IgD-negative memory B cell (primary cell): ENCODE measurements around the gene SEZ6L2. TPM values are rescaled to one million over a fixed set of nuclear protein-coding genes. Genes with fewer than 3 reads are reported as not detected.
"Not testable (repeated sequence)": the region's sequence is repeated elsewhere in the genome, so short reads cannot be mapped to it uniquely, and the experiment has no call there.

Experiments used
- H3K27ac Mint-ChIP-seq, 3 donors: one replicate each; pipeline ENCODE4 v1.8.0; 2020 to 2022; ENCODE audit warnings: mild to moderate bottlenecking in 3 of 3, mixed read lengths in 3 of 3, moderate library complexity in 1 of 3
- H3K27me3 Mint-ChIP-seq: one replicate; pipeline ENCODE4 v1.8.0; 2021; ENCODE audit warnings: mixed read lengths
- H3K36me3 Mint-ChIP-seq: one replicate; pipeline ENCODE4 v1.8.0; 2020; ENCODE audit warnings: mild to moderate bottlenecking, mixed read lengths
- H3K4me1 Mint-ChIP-seq, 3 donors: one replicate each; pipeline ENCODE4 v1.8.0; 2020 to 2022; ENCODE audit warnings: mixed read lengths in 3 of 3, mild to moderate bottlenecking in 1 of 3
- H3K4me3 Mint-ChIP-seq, 4 donors: one replicate each; pipeline ENCODE4 v1.8.0; 2020 to 2022; ENCODE audit warnings: mild to moderate bottlenecking in 4 of 4, mixed read lengths in 4 of 4, moderate library complexity in 3 of 4
- H3K9me3 Mint-ChIP-seq, 3 donors: one replicate each; pipeline ENCODE4 v1.8.0; 2020 to 2021; ENCODE audit warnings: mixed read lengths in 3 of 3, mild to moderate bottlenecking in 1 of 3
- polyA plus RNA-seq: library from polyadenylated mRNA; unstranded; fragments of 300-500 nt; fragmentation: Illumina TruSeq; gene quantifications from one replicate; pipeline ENCODE4 v1.2.3, GENCODE V29; 2021

The SEZ6L2 gene
- polyA plus RNA-seq, 1 donor from 2014 or later = not detected

GRCh38 chr16:29920288-29921033, 21.1 kb upstream of the SEZ6L2 start:
- H3K27ac Mint-ChIP-seq = peak overlapping the region in 1 of 3 donors; percentile 81
- peaks cover 16 to 17% (median 17%) of the 10 kb centered on the region in 3 donors for H3K4me1 Mint-ChIP-seq
- H3K4me3 Mint-ChIP-seq = peak overlapping the region in 1 of 4 donors; percentile 22

GRCh38 chr16:29916979-29917378, 17.6 kb upstream of the SEZ6L2 start:
- Mint-ChIP-seq H3K27ac (peak overlapping the region in 1 of 3 donors; percentile 27), H3K27me3 (no peaks in the 10 kb centered on the region), H3K4me1 (peaks cover 0 to 7% (median 4%) of the 10 kb centered on the region in 3 donors), H3K4me3 (no peak overlapping the region), H3K36me3 (peaks cover 4% of the 10 kb centered on the region), H3K9me3 (no peaks in the 10 kb centered on the region)

More at GRCh38 chr16:29920288-29921033, 21.1 kb upstream of the SEZ6L2 start:
- H3K9me3 Mint-ChIP-seq = no peaks in the 10 kb centered on the region
- H3K27me3 Mint-ChIP-seq = no peaks in the 10 kb centered on the region
- no peaks in the 10 kb centered on the region for H3K36me3 Mint-ChIP-seq

- no peaks in the 10 kb centered on the region for H3K9me3 Mint-ChIP-seq
- H3K4me1 Mint-ChIP-seq = peaks cover 0 to 7% (median 1%) of the 10 kb centered on the region in 3 donors
- H3K27me3 Mint-ChIP-seq = no peaks in the 10 kb centered on the region
- H3K27ac Mint-ChIP-seq = no peak overlapping the region
- H3K36me3 Mint-ChIP-seq = peaks cover 4% of the 10 kb centered on the region
- no peak overlapping the region for H3K4me3 Mint-ChIP-seq
Measured at GRCh38 chr16:29915590-29916247, 16.4 kb upstream of the SEZ6L2 start.

- H3K4me1 Mint-ChIP-seq = peaks cover 2 to 6% (median 4%) of the 10 kb centered on the region in 3 donors
- no peak overlapping the region for H3K27ac Mint-ChIP-seq
- H3K4me3 Mint-ChIP-seq = no peak overlapping the region
- H3K36me3 Mint-ChIP-seq = peaks cover 4% of the 10 kb centered on the region
- no peaks in the 10 kb centered on the region for H3K9me3 Mint-ChIP-seq
- no peaks in the 10 kb centered on the region for H3K27me3 Mint-ChIP-seq
Measured at GRCh38 chr16:29913514-29913913, 14.2 kb upstream of the SEZ6L2 start.

GRCh38 chr16:29912087-29912486, 12.7 kb upstream of the SEZ6L2 start:
- Mint-ChIP-seq H3K4me3 (no peak overlapping the region), H3K4me1 (peaks cover 2 to 6% (median 4%) of the 10 kb centered on the region in 3 donors), H3K9me3 (no peaks in the 10 kb centered on the region), H3K27ac (no peak overlapping the region), H3K36me3 (peaks cover 4% of the 10 kb centered on the region), H3K27me3 (no peaks in the 10 kb centered on the region)

GRCh38 chr16:29911676-29912010, 12.3 kb upstream of the SEZ6L2 start:
- no peak overlapping the region for H3K27ac Mint-ChIP-seq
- H3K4me1 Mint-ChIP-seq = peaks cover 2 to 6% (median 4%) of the 10 kb centered on the region in 3 donors
- no peaks in the 10 kb centered on the region for H3K9me3 Mint-ChIP-seq
- H3K36me3 Mint-ChIP-seq = peaks cover 4% of the 10 kb centered on the region
- H3K4me3 Mint-ChIP-seq = no peak overlapping the region
- H3K27me3 Mint-ChIP-seq = no peaks in the 10 kb centered on the region

- H3K4me1 Mint-ChIP-seq = peaks cover 2 to 6% (median 4%) of the 10 kb centered on the region in 3 donors
- no peak overlapping the region for H3K4me3 Mint-ChIP-seq
- no peaks in the 10 kb centered on the region for H3K27me3 Mint-ChIP-seq
- no peak overlapping the region for H3K27ac Mint-ChIP-seq
- H3K9me3 Mint-ChIP-seq = no peaks in the 10 kb centered on the region
- H3K36me3 Mint-ChIP-seq = peaks cover 4% of the 10 kb centered on the region
Measured at GRCh38 chr16:29910819-29911675, 11.7 kb upstream of the SEZ6L2 start.

- not testable (repeated sequence) for H3K9me3 Mint-ChIP-seq, H3K27me3 Mint-ChIP-seq, H3K4me1 Mint-ChIP-seq, H3K36me3 Mint-ChIP-seq, H3K4me3 Mint-ChIP-seq
- peak overlapping the region in 1 of 3 donors; percentile 4 for H3K27ac Mint-ChIP-seq
Measured at GRCh38 chr16:29909851-29910250, 10.5 kb upstream of the SEZ6L2 start.

GRCh38 chr16:29909391-29909790, 10.0 kb upstream of the SEZ6L2 start:
- peaks cover 2 to 6% (median 4%) of the 10 kb centered on the region in 3 donors for H3K4me1 Mint-ChIP-seq
- H3K4me3 Mint-ChIP-seq = no peak overlapping the region
- peak overlapping the region in 2 of 3 donors; percentile 0 to 4 for H3K27ac Mint-ChIP-seq
- peaks cover 1% of the 10 kb centered on the region for H3K36me3 Mint-ChIP-seq
- H3K27me3 Mint-ChIP-seq = no peaks in the 10 kb centered on the region
- no peaks in the 10 kb centered on the region for H3K9me3 Mint-ChIP-seq

- Mint-ChIP-seq H3K4me3 (no peak overlapping the region), H3K4me1 (peaks cover 2 to 6% (median 4%) of the 10 kb centered on the region in 3 donors), H3K9me3 (no peaks in the 10 kb centered on the region), H3K36me3 (peaks cover 1% of the 10 kb centered on the region), H3K27me3 (no peaks in the 10 kb centered on the region), H3K27ac (no peak overlapping the region)
Measured at GRCh38 chr16:29908719-29909220, 9.4 kb upstream of the SEZ6L2 start.

- no peak overlapping the region for H3K27ac Mint-ChIP-seq
- H3K36me3 Mint-ChIP-seq = peaks cover 1% of the 10 kb centered on the region
- H3K4me1 Mint-ChIP-seq = peaks cover 2 to 6% (median 4%) of the 10 kb centered on the region in 3 donors
- H3K9me3 Mint-ChIP-seq = no peaks in the 10 kb centered on the region
- no peak overlapping the region for H3K4me3 Mint-ChIP-seq
- no peaks in the 10 kb centered on the region for H3K27me3 Mint-ChIP-seq
Measured at GRCh38 chr16:29907973-29908372, 8.6 kb upstream of the SEZ6L2 start.

- H3K9me3 Mint-ChIP-seq = no peaks in the 10 kb centered on the region
Measured at GRCh38 chr16:29906520-29907244, 7.3 kb upstream of the SEZ6L2 start.

GRCh38 chr16:29905668-29906067, 6.3 kb upstream of the SEZ6L2 start:
- Mint-ChIP-seq H3K36me3 (no peaks in the 10 kb centered on the region), H3K27ac (no peak overlapping the region), H3K4me1 (peaks cover 2 to 9% (median 8%) of the 10 kb centered on the region in 3 donors), H3K27me3 (peaks cover 1% of the 10 kb centered on the region), H3K4me3 (no peak overlapping the region), H3K9me3 (no peaks in the 10 kb centered on the region)

More at GRCh38 chr16:29906520-29907244, 7.3 kb upstream of the SEZ6L2 start:
- Mint-ChIP-seq H3K27me3 (no peaks in the 10 kb centered on the region), H3K4me3 (no peak overlapping the region), H3K36me3 (no peaks in the 10 kb centered on the region), H3K4me1 (peaks cover 2 to 9% (median 8%) of the 10 kb centered on the region in 3 donors), H3K27ac (peak overlapping the region in 1 of 3 donors; percentile 77)

GRCh38 chr16:29904947-29905346, 5.6 kb upstream of the SEZ6L2 start:
- H3K27ac Mint-ChIP-seq = no peak overlapping the region
- H3K4me1 Mint-ChIP-seq = peaks cover 2 to 9% (median 8%) of the 10 kb centered on the region in 3 donors
- no peaks in the 10 kb centered on the region for H3K36me3 Mint-ChIP-seq
- no peaks in the 10 kb centered on the region for H3K9me3 Mint-ChIP-seq
- H3K4me3 Mint-ChIP-seq = peak overlapping the region in 1 of 4 donors; percentile 55
- peaks cover 2% of the 10 kb centered on the region for H3K27me3 Mint-ChIP-seq
